Lower leg skin (tissue), 3 donors: ENCODE results near the gene ECHS1.

Experiments
- CTCF ChIP-seq, 3 donors: fragments of 450-650 bp; IDR thresholded peaks; one replicate each; pipeline ENCODE4 v1.5.1; 2016; ENCODE audit warnings: antibody characterized with exemption in 3 of 3, mild to moderate bottlenecking in 3 of 3, moderate library complexity in 2 of 3
- POLR2A ChIP-seq, 2 donors: fragments of 450-650 bp; IDR thresholded peaks; one replicate each; pipeline ENCODE4 v1.6.1; 2016 to 2017; ENCODE audit warnings: antibody characterized with exemption in 2 of 2, mild to moderate bottlenecking in 1 of 2, moderate library complexity in 1 of 2

DNA sequence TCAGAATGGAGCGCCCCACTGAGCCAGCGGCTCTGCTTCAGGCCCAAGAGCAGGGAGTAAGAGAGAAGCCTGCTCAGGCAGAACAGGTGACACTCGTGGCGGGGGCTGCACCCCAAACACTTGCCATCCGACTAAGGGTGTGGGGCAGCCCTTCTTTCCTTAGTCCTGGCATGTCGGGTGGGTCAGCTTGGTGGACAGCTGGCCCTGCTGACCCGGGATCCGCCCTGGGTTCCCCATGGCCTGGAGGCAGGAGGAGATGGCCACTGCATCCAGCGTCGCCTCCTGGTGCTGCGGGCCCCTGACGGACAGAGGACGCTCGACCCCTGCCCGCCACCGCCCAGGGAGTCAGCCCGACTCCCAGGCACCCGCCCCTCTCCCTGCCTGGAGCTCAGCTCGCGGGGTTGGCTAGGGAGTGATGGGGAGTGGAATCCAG is 4.7 kb upstream of the ECHS1 start:
- TF ChIP-seq POLR2A (IDR thresholded peaks at IDR 0.05) (no peak), CTCF (IDR thresholded peaks at IDR 0.05) (no peak)
